ENCODE results near the gene ADAMTS19.

DNA sequence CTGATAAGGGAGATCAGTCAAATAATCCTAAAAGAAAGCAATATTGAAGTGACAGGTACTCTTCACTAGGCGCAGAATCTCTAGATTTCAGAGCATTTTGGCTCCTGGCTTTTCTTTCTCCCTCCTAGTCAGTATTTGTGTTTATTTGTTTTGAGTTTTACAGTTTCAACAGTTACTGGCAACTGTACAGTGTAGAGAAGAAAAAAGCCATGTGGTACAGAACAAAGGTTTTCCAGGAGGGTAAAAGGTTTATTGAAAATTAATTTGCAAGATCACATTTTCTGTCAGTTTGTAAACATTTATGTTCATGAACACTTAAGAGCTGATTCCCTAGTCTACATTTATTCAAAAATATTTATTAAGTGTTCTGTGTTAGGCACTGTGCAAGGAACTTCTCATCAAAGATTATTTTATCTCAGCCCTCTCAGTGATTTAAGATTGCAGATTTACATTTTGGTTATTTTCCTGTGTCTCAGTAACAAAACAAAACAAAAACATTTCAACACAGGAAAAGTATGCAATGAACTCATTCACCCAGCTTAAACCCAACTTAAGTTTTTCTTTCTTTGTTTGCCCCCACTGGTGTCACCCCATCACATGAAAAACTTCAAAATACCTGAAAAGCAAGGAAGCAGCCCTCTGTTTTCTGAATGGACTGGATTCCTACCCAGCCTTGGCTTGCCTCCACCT is 300.7 kb downstream of the ADAMTS19 start:
- TF ChIP-seq, protein P1, sequence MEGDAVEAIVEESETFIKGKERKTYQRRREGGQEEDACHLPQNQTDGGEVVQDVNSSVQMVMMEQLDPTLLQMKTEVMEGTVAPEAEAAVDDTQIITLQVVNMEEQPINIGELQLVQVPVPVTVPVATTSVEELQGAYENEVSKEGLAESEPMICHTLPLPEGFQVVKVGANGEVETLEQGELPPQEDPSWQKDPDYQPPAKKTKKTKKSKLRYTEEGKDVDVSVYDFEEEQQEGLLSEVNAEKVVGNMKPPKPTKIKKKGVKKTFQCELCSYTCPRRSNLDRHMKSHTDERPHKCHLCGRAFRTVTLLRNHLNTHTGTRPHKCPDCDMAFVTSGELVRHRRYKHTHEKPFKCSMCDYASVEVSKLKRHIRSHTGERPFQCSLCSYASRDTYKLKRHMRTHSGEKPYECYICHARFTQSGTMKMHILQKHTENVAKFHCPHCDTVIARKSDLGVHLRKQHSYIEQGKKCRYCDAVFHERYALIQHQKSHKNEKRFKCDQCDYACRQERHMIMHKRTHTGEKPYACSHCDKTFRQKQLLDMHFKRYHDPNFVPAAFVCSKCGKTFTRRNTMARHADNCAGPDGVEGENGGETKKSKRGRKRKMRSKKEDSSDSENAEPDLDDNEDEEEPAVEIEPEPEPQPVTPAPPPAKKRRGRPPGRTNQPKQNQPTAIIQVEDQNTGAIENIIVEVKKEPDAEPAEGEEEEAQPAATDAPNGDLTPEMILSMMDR (IDR thresholded peaks at IDR 0.05; ENCODE audit: low read depth, low read length, poor library complexity, severe bottlenecking) = no peak
- no peak for TF ChIP-seq EZH2phosphoT487 (IDR thresholded peaks at IDR 0.05; ENCODE audit: borderline replicate concordance, low read length)
